ENCODE measurements around the gene MRGPRE.
A peak's percentile ranks its signal among the peaks of the same experiment; 100 is the strongest.

Gene MRGPRE

GRCh38 chr11:3203221-3204043 is 28.8 kb downstream of the MRGPRE start:
- no peaks in the 10 kb centered on the region for H3K9me3 ChIP-seq
- H3K36me3 ChIP-seq: no peaks in the 10 kb centered on the region
- H3K27ac ChIP-seq: no peak overlapping the region
- TF ChIP-seq, protein P1, sequence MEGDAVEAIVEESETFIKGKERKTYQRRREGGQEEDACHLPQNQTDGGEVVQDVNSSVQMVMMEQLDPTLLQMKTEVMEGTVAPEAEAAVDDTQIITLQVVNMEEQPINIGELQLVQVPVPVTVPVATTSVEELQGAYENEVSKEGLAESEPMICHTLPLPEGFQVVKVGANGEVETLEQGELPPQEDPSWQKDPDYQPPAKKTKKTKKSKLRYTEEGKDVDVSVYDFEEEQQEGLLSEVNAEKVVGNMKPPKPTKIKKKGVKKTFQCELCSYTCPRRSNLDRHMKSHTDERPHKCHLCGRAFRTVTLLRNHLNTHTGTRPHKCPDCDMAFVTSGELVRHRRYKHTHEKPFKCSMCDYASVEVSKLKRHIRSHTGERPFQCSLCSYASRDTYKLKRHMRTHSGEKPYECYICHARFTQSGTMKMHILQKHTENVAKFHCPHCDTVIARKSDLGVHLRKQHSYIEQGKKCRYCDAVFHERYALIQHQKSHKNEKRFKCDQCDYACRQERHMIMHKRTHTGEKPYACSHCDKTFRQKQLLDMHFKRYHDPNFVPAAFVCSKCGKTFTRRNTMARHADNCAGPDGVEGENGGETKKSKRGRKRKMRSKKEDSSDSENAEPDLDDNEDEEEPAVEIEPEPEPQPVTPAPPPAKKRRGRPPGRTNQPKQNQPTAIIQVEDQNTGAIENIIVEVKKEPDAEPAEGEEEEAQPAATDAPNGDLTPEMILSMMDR (IDR thresholded peaks at IDR 0.05): no peak
- peak; percentile 5 to 45 for DNase-seq
- H3K4me3 ChIP-seq: no peak overlapping the region
- H3K4me1 ChIP-seq: peaks cover 0 to 23% (median 13%) of the 10 kb centered on the region in 4 donors
- peaks cover 0 to 65% of the 10 kb centered on the region in 2 donors for H3K27me3 ChIP-seq
- intact Hi-C loops (cut with DNase I; ENCODE audit: low total_unique reads): no loop called here

GRCh38 chr11:3202759-3203158 is 29.5 kb downstream of the MRGPRE start:
- intact Hi-C loops (cut with DNase I; ENCODE audit: low total_unique reads): no loop called here
- H3K27ac ChIP-seq: no peak overlapping the region
- peaks cover 0 to 23% (median 13%) of the 10 kb centered on the region in 4 donors for H3K4me1 ChIP-seq
- no peaks in the 10 kb centered on the region for H3K36me3 ChIP-seq
- peak in 1 of 2 donors; percentile 11 for DNase-seq
- no peak overlapping the region for H3K4me3 ChIP-seq
- H3K9me3 ChIP-seq: no peaks in the 10 kb centered on the region
- peaks cover 0 to 72% of the 10 kb centered on the region in 2 donors for H3K27me3 ChIP-seq
- TF ChIP-seq, protein P1 (IDR thresholded peaks at IDR 0.05): no peak

DNA sequence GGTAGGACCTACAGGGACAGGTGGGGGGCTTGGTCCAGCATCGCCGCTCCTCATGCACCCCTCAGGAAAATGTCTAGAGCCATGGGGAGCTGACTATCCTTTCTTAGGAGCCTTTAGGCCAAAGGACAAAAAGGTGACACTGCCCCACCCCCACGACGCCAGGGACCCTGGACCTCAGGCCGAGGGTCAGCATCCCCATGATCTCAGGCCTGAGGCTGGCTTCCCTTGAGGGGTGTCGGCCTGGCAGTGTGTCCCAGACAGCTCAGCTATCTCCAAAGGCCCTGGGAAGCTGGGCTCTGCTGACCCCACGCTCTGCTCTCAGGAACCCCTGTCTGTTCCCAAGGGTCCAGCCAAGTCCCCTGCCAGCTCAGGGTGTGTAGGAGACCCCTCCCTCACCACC is 29.9 kb downstream of the MRGPRE start:
- no peaks in the 10 kb centered on the region for H3K9me3 ChIP-seq
- TF ChIP-seq, protein P1 (IDR thresholded peaks at IDR 0.05): no peak
- H3K4me1 ChIP-seq: peaks cover 0 to 23% (median 13%) of the 10 kb centered on the region in 4 donors
- H3K27ac ChIP-seq: no peak overlapping the region
- peak in 1 of 2 donors; percentile 59 for DNase-seq
- H3K4me3 ChIP-seq: no peak overlapping the region
- intact Hi-C loops (cut with DNase I; ENCODE audit: low total_unique reads): no loop called here
- H3K36me3 ChIP-seq: no peaks in the 10 kb centered on the region
- peaks cover 0 to 75% of the 10 kb centered on the region in 2 donors for H3K27me3 ChIP-seq

- peak; percentile 17 to 39 for DNase-seq
- Histone ChIP-seq H3K9me3 (no peaks in the 10 kb centered on the region), H3K4me3 (no peak overlapping the region), H3K27ac (no peak overlapping the region), H3K36me3 (no peaks in the 10 kb centered on the region), H3K4me1 (peaks cover 0 to 23% (median 13%) of the 10 kb centered on the region in 4 donors), H3K27me3 (peaks cover 0 to 81% of the 10 kb centered on the region in 2 donors)
- TF ChIP-seq, protein P1 (IDR thresholded peaks at IDR 0.05): no peak
- intact Hi-C loops (cut with DNase I; ENCODE audit: low total_unique reads): no loop called here
These were observed 30.5 kb downstream of the MRGPRE start for GRCh38 chr11:3201677-3202181.

DNA sequence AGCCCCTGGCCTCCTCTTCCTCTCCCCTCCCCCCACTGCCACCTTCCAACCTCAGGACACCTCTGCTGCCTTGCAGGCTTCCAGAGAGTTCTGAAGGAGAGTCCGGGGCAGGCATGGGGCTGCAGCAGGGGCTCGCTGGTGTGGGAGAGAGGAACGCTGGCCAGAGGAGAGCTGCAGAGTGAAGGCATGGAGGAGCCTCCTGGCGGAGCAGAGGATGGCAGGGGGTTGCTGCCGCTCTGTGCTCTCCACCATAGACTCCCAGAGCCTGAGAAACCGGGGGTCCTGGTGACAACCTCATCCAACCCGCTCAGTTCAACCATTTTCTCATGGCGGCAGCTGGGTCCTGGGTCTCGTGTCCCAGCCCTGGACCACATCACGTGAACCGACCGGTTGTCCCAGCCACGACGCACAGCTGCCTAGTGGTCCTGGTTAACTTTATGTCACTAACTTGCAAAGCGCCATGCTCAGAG is 31.1 kb downstream of the MRGPRE start:
- Histone ChIP-seq H3K36me3 (no peaks in the 10 kb centered on the region), H3K9me3 (no peaks in the 10 kb centered on the region), H3K4me3 (no peak overlapping the region), H3K27ac (no peak overlapping the region), H3K27me3 (peaks cover 0 to 87% of the 10 kb centered on the region in 2 donors), H3K4me1 (peaks cover 0 to 23% (median 13%) of the 10 kb centered on the region in 4 donors)
- intact Hi-C loops (cut with DNase I; ENCODE audit: low total_unique reads): no loop called here
- TF ChIP-seq, protein P1 (IDR thresholded peaks at IDR 0.05): no peak
- DNase-seq: peak; percentile 13 to 58
